Smooth muscle cell (in vitro differentiated cells): ENCODE results near the gene FBRSL1. TPM values are rescaled to one million over a fixed set of nuclear protein-coding genes. Genes with fewer than 3 reads are reported as not detected.

ENCODE experiments used
- DNase-seq: peaks from one replicate; lab custom pipeline; 2025; ENCODE audit not compliant: unreplicated experiment; lab: John Stamatoyannopoulos, UW
- H2AFZ ChIP-seq: fragments of 200-600 bp; sonication (generic); 2 replicates; pipeline ENCODE4 v1.6.0; 2016; ENCODE audit warnings: antibody characterized with exemption, low read depth, mild to moderate bottlenecking
- H3F3A ChIP-seq: fragments of 200-600 bp; sonication (generic); 2 replicates; pipeline ENCODE4 v1.6.0; 2017; ENCODE audit warnings: antibody characterized with exemption, low read depth
- H3K27ac ChIP-seq: fragments of 200-600 bp; sonication (generic); 2 replicates; pipeline ENCODE4 v1.5.1; 2016; ENCODE audit warnings: low read depth, mild to moderate bottlenecking
- H3K27me3 ChIP-seq: fragments of 200-600 bp; sonication (generic); 2 replicates; pipeline ENCODE4 v1.6.1; 2016; ENCODE audit warnings: low read depth, mild to moderate bottlenecking
- H3K36me3 ChIP-seq: fragments of 200-600 bp; sonication (generic); 2 replicates; pipeline ENCODE4 v1.5.1; 2016; ENCODE audit warnings: low read depth
- H3K4me1 ChIP-seq: fragments of 200-600 bp; sonication (generic); 2 replicates; pipeline ENCODE4 v1.5.1; 2016; ENCODE audit warnings: low read depth
- H3K4me2 ChIP-seq: fragments of 200-600 bp; sonication (generic); 2 replicates; pipeline ENCODE4 v1.6.0; 2016; ENCODE audit warnings: mild to moderate bottlenecking
- H3K4me3 ChIP-seq: fragments of 200-600 bp; sonication (generic); 2 replicates; pipeline ENCODE4 v1.5.1; 2016; ENCODE audit warnings: mild to moderate bottlenecking
- H3K79me2 ChIP-seq: fragments of 200-600 bp; sonication (generic); 2 replicates; pipeline ENCODE4 v1.6.0; 2016; ENCODE audit warnings: low read depth, mild to moderate bottlenecking
- H3K9ac ChIP-seq: fragments of 200-600 bp; sonication (generic); 2 replicates; pipeline ENCODE4 v1.6.0; 2016; ENCODE audit warnings: low read depth
- H3K9me3 ChIP-seq: fragments of 200-600 bp; sonication (generic); replicated peaks from 2 replicates; pipeline ENCODE4 v1.5.1; 2016; ENCODE audit warnings: low read depth
- H4K20me1 ChIP-seq: fragments of 200-600 bp; sonication (generic); 2 replicates; pipeline ENCODE4 v1.6.0; 2016; ENCODE audit warnings: low read depth
- WGBS: methylation state at CpG from one replicate; pipeline ENCODE4 v1.1.7; 2016; ENCODE audit warnings: low lambda C conversion rate; 5-methylcytosine and 5-hydroxymethylcytosine counted together
- polyA plus RNA-seq: library from polyadenylated mRNA; unstranded; fragments of >200 nt; fragmentation: Nextera tagmentation; extraction: Ambion mirVana; gene quantifications from 2 replicates; pipeline ENCODE4 v1.2.1, GENCODE V29; 2016
- total RNA-seq: library from RNA; depleted of rRNA; stranded (reverse); fragments of >200 nt; gene quantifications from 2 replicates; pipeline ENCODE4 v1.2.3, GENCODE V29; 2014
- TF ChIP-seq, protein P1 (sequence below): fragments of 200-600 bp; sonication (generic); IDR thresholded peaks from 2 replicates; pipeline ENCODE4 v1.5.1; 2017; ENCODE audit warnings: borderline replicate concordance, mild to moderate bottlenecking, antibody characterized with exemption; ENCODE audit not compliant: insufficient read depth, poor library complexity, severe bottlenecking

Gene FBRSL1
- total and polyA plus RNA-seq, 2 experiments from 2014 or later, result 7.9 to 17.6 TPM

DNA sequence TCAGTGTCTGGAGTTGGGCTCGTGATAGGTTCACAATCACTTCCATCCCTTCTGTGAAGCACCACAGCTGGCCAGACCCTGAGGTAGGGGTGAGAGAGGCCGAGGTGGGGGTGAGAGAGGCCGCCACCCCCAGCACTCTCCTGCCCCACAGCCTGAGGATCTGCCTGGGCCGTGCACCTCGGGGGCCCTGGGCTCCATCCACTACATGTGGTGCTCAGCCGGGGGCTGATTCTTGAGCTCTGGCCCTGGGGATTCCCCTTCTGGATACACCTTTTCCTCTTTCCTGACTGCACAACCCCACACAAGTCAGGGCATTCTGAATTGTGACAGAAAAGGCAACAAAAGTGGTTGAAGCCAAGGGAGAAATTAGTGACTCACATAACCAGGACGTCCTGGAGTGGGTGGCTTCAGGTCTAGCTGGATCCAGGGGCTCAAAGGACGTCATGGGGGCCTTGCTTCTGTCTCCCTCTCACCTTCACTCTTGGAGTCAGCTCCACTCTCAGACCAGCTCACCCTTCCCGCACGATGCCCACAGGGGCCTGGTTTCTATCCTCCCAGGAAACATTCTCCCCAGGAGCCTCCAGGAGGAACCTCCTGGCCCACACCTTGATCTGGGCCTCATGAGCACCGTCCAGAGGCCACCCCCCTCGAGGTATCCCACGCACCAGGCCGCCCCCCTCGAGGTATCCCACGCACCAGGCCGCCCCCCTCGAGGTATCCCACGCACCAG is 12.1 kb upstream of the FBRSL1 start:
- no peak for DNase-seq
- WGBS, result 86% methylated on average over 18 of the region's 19 CpGs
- Histone ChIP-seq H3F3A (no peaks in the 10 kb centered on the region), H3K79me2 (no peaks in the 10 kb centered on the region), H3K27ac (no peak overlapping the region), H3K36me3 (no peaks in the 10 kb centered on the region), H2AFZ (no peak overlapping the region), H3K9ac (no peak overlapping the region), H4K20me1 (no peaks in the 10 kb centered on the region), H3K4me3 (no peak overlapping the region), H3K4me2 (no peak overlapping the region), H3K9me3 (no peaks in the 10 kb centered on the region), H3K4me1 (no peaks in the 10 kb centered on the region), H3K27me3 (peaks cover 24% of the 10 kb centered on the region)
- TF ChIP-seq, protein P1, sequence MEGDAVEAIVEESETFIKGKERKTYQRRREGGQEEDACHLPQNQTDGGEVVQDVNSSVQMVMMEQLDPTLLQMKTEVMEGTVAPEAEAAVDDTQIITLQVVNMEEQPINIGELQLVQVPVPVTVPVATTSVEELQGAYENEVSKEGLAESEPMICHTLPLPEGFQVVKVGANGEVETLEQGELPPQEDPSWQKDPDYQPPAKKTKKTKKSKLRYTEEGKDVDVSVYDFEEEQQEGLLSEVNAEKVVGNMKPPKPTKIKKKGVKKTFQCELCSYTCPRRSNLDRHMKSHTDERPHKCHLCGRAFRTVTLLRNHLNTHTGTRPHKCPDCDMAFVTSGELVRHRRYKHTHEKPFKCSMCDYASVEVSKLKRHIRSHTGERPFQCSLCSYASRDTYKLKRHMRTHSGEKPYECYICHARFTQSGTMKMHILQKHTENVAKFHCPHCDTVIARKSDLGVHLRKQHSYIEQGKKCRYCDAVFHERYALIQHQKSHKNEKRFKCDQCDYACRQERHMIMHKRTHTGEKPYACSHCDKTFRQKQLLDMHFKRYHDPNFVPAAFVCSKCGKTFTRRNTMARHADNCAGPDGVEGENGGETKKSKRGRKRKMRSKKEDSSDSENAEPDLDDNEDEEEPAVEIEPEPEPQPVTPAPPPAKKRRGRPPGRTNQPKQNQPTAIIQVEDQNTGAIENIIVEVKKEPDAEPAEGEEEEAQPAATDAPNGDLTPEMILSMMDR, result no peak

DNA sequence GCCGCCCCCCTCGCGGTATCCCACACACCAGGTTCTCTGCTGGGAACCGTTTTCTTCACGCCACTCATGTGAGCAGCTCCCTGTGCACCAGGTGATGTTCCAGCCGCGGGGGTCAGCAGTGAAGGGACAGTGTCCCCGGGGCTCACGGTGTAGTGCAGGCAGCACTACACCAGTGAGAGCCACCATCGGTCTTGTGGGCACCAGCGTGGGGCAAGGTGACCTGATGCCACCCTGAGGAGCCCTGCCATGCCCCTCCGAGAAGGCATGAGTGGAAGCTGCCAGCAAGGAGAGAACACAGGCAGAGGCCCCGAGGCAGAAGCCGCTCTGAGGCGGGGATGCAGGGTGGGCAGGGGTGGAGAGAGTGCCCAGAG is 11.5 kb upstream of the FBRSL1 start:
- Histone ChIP-seq H3K4me1 (no peaks in the 10 kb centered on the region), H3K79me2 (no peaks in the 10 kb centered on the region), H3K27me3 (peaks cover 25% of the 10 kb centered on the region), H3K4me3 (no peak overlapping the region), H2AFZ (no peak overlapping the region), H4K20me1 (no peaks in the 10 kb centered on the region), H3K9ac (no peak overlapping the region), H3K4me2 (no peak overlapping the region), H3K27ac (no peak overlapping the region), H3K36me3 (no peaks in the 10 kb centered on the region), H3K9me3 (no peaks in the 10 kb centered on the region), H3F3A (no peaks in the 10 kb centered on the region)
- no peak for DNase-seq
- TF ChIP-seq, protein P1, result no peak
- WGBS, result 95% methylated on average over 15 of the region's 15 CpGs

DNA sequence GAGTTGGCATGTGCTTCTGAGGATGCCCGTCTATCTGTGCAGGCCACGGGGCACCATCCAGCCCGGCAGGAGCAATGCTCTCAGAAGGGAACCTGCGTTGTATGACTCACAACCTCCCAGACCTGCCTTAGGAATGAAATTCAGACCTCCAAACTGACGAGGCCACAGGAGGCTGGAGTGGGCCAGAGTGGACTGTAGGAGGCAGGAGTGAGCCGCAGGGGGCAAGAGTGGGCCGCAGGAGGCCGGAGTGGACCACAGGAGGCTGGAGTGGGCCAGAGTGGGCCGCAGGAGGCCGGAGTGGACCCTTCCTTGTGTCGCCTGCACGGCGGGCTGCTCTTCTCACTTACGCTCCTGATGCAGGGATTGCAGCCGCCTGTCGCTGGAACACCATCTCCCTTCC is 11.1 kb upstream of the FBRSL1 start:
- Histone ChIP-seq H3K4me3 (no peak overlapping the region), H3K79me2 (no peaks in the 10 kb centered on the region), H4K20me1 (no peaks in the 10 kb centered on the region), H2AFZ (no peak overlapping the region), H3K27ac (no peak overlapping the region), H3K27me3 (peaks cover 25% of the 10 kb centered on the region), H3K9ac (no peak overlapping the region), H3F3A (no peaks in the 10 kb centered on the region), H3K4me2 (no peak overlapping the region), H3K4me1 (no peaks in the 10 kb centered on the region), H3K36me3 (no peaks in the 10 kb centered on the region), H3K9me3 (no peaks in the 10 kb centered on the region)
- DNase-seq, result no peak
- TF ChIP-seq, protein P1, result no peak
- WGBS, result 77% methylated on average over 14 of the region's 16 CpGs

DNA sequence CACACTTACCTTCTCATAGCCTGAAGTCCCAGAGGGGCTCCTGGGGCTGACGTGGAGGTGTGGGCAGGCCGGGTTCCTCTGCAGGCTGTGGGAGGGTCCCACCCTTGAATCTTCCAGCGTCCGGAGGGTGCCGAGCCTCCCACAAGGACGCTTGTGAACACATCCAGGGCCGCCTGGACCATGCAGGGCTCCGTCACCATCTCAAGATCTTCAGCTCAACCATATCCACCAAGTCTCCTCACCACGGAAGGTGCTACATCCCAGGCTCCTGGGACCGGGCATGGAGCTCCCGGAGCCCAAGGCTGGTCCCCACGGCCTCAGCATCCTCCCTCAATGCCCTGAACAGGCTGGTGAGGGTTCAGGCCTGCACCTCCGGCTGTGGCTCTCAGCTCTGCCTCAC is 10.7 kb upstream of the FBRSL1 start:
- 91% methylated on average over 13 of the region's 13 CpGs for WGBS
- Histone ChIP-seq H3F3A (no peaks in the 10 kb centered on the region), H3K4me3 (no peak overlapping the region), H2AFZ (no peak overlapping the region), H3K4me2 (no peak overlapping the region), H4K20me1 (no peaks in the 10 kb centered on the region), H3K79me2 (no peaks in the 10 kb centered on the region), H3K27ac (no peak overlapping the region), H3K4me1 (no peaks in the 10 kb centered on the region), H3K36me3 (no peaks in the 10 kb centered on the region), H3K9ac (no peak overlapping the region), H3K9me3 (no peaks in the 10 kb centered on the region), H3K27me3 (peaks cover 25% of the 10 kb centered on the region)
- TF ChIP-seq, protein P1, result no peak
- no peak for DNase-seq
